GM03348 (cell line): ENCODE measurements around the gene INHA.

Experiments used
- DNase-seq: peaks from one replicate; pipeline ENCODE4 v3.0.0; 2012; ENCODE audit warnings: low spot score

Gene INHA

GRCh38 chr2:219611866-219612576, 39.9 kb downstream of the INHA start:
- no peak for DNase-seq

GRCh38 chr2:219612577-219613286, 40.6 kb downstream of the INHA start:
- DNase-seq, result no peak

- DNase-seq, result no peak
Observed at GRCh38 chr2:219613461-219614070, 41.5 kb downstream of the INHA start.

- DNase-seq, result no peak
Observed at GRCh38 chr2:219614076-219614860, 42.2 kb downstream of the INHA start.

GRCh38 chr2:219615036-219615435, 42.9 kb downstream of the INHA start:
- no peak for DNase-seq

- DNase-seq, result no peak
Observed at GRCh38 chr2:219615894-219616293, 43.8 kb downstream of the INHA start.

- no peak for DNase-seq
Observed at GRCh38 chr2:219616550-219616949, 44.4 kb downstream of the INHA start.

- no peak for DNase-seq
Observed at GRCh38 chr2:219618733-219619122, 46.6 kb downstream of the INHA start.

GRCh38 chr2:219619235-219619634, 47.1 kb downstream of the INHA start:
- no peak for DNase-seq

GRCh38 chr2:219620546-219620945, 48.4 kb downstream of the INHA start:
- no peak for DNase-seq

- no peak for DNase-seq
Observed at GRCh38 chr2:219621935-219622334, 49.8 kb downstream of the INHA start.

- DNase-seq, result no peak
Observed at GRCh38 chr2:219622472-219622871, 50.4 kb downstream of the INHA start.

GRCh38 chr2:219624565-219624964, 52.5 kb downstream of the INHA start:
- DNase-seq, result no peak

GRCh38 chr2:219625179-219625578, 53.1 kb downstream of the INHA start:
- no peak for DNase-seq
